T-cell (primary cell): ENCODE measurements around the gene BUB3. TPM values are rescaled to one million over a fixed set of nuclear protein-coding genes. Genes with fewer than 3 reads are reported as not detected.

ENCODE experiments used
- ATAC-seq, 4 experiments: fragments of 200-7000 bp in 3 of 4; fragments of 150-1000 bp in 1 of 4; cut with Tn5 transposase; replicated peaks in 1 of 4; 1 replicate in 3 of 4; 2 replicates in 1 of 4; pipeline ENCODE4 v1.10.0; 2021; ENCODE audit warnings: moderate library complexity in 3 of 4, mild to moderate bottlenecking in 2 of 4, moderate number of reproducible peaks in 1 of 4
- CTCF ChIA-PET, 2 donors: fragments of 300-600 bp; sonication (Branson Sonifier 250); formaldehyde crosslinking; loops; one replicate each; lab custom pipeline; 2022; ENCODE audit warnings: antibody characterized with exemption in 2 of 2; lab: Charles Lee
- POLR2A ChIA-PET, 2 donors: fragments of 300-600 bp; sonication (Branson Sonifier 250); formaldehyde crosslinking; loops; one replicate each; lab custom pipeline; 2022; ENCODE audit warnings: antibody characterized with exemption in 2 of 2; lab: Charles Lee
- DNase-seq, 35 experiments: peaks; one replicate each; pipeline versions ENCODE4 v3.0.0 to v3.0.0-alpha.2; 2013 to 2023
- H3K27ac ChIP-seq: one replicate; pipeline ENCODE4 v1.5.1; 2013; ENCODE audit warnings: low read length
- H3K27me3 ChIP-seq, 2 experiments: replicated peaks in 1 of 2; 1 replicate in 1 of 2; 2 replicates in 1 of 2; pipeline versions ENCODE4 v1.6.1 to v1.7.0; 2013; ENCODE audit warnings: low read length in 1 of 2, mixed read lengths in 1 of 2; ENCODE audit not compliant: control insufficient read depth in 2 of 2, insufficient read depth in 2 of 2; ENCODE audit errors: extremely low read depth in 1 of 2
- H3K36me3 ChIP-seq, 2 donors: 1 replicate in 1 of 2; 2 replicates in 1 of 2; pipeline versions ENCODE4 v1.6.1 to v1.7.0; 2013; ENCODE audit warnings: low read length in 1 of 2; ENCODE audit not compliant: control insufficient read depth in 2 of 2, insufficient read depth in 1 of 2; ENCODE audit errors: extremely low read depth in 1 of 2
- H3K4me1 ChIP-seq, 2 experiments: 1 replicate in 1 of 2; 2 replicates in 1 of 2; pipeline versions ENCODE4 v1.6.1 to v1.7.0; 2013; ENCODE audit warnings: low read length in 2 of 2, mixed read lengths in 1 of 2; ENCODE audit not compliant: insufficient read depth in 2 of 2, control insufficient read depth in 1 of 2; ENCODE audit errors: extremely low read depth in 1 of 2
- H3K4me3 ChIP-seq, 2 donors: 1 replicate in 1 of 2; 2 replicates in 1 of 2; pipeline versions ENCODE4 v1.5.1 to v1.7.0; 2013; ENCODE audit warnings: mild to moderate bottlenecking in 2 of 2, low read length in 1 of 2, moderate library complexity in 1 of 2; ENCODE audit not compliant: control insufficient read depth in 1 of 2; ENCODE audit errors: extremely low read depth in 1 of 2
- H3K9me3 ChIP-seq: 2 replicates; pipeline ENCODE4 v1.7.0; 2013
- H3K27ac Mint-ChIP-seq, 2 donors: one replicate each; pipeline ENCODE4 v1.8.0; 2020 to 2021; ENCODE audit warnings: mild to moderate bottlenecking in 2 of 2, mixed read lengths in 2 of 2
- H3K27me3 Mint-ChIP-seq, 2 donors: one replicate each; pipeline ENCODE4 v1.8.0; 2021 to 2022; ENCODE audit warnings: mixed read lengths in 2 of 2
- H3K36me3 Mint-ChIP-seq: one replicate; pipeline ENCODE4 v1.8.0; 2021; ENCODE audit warnings: mixed read lengths
- H3K4me1 Mint-ChIP-seq, 3 donors: one replicate each; pipeline ENCODE4 v1.8.0; 2020 to 2022; ENCODE audit warnings: mixed read lengths in 3 of 3, mild to moderate bottlenecking in 1 of 3
- H3K4me3 Mint-ChIP-seq, 3 donors: one replicate each; pipeline ENCODE4 v1.8.0; 2020 to 2022; ENCODE audit warnings: mild to moderate bottlenecking in 3 of 3, mixed read lengths in 3 of 3, moderate library complexity in 3 of 3
- H3K9me3 Mint-ChIP-seq, 3 donors: one replicate each; pipeline ENCODE4 v1.8.0; 2020 to 2022; ENCODE audit warnings: mixed read lengths in 3 of 3
- WGBS: methylation state at CpG from one replicate; pipeline ENCODE4 v1.1.5; 2013; ENCODE audit warnings: missing lambda C conversion rate; ENCODE audit not compliant: insufficient coverage; 5-methylcytosine and 5-hydroxymethylcytosine counted together
- total RNA-seq, 35 experiments: library from RNA in 6 of 35; stranded (reverse) in 6 of 35; fragments of 120-200 nt in 1 of 35; gene quantifications; one replicate each; pipeline versions ENCODE4 v1.2.1 to v1.2.4 and lab custom pipeline; 2013 to 2026

The BUB3 gene
- total RNA-seq, 5 donors from 2014 or later (not counting 1 experiment from before 2014, with no cell fraction given) = 116 to 139 (median 127) TPM

- Mint-ChIP-seq H3K9me3 (peaks cover 4 to 19% (median 13%) of the 10 kb centered on the region in 3 donors), H3K36me3 (peaks cover 45% of the 10 kb centered on the region), H3K4me1 (peaks cover 18 to 25% (median 23%) of the 10 kb centered on the region in 3 donors), H3K4me3 (no peak overlapping the region), H3K27ac (no peak overlapping the region), H3K27me3 (no peaks in the 10 kb centered on the region)
- H3K27ac ChIP-seq = no peak overlapping the region
- H3K36me3 ChIP-seq = no peaks in the 10 kb centered on the region
- ChIA-PET CTCF (no interaction called here), POLR2A (no interaction called here)
- H3K27me3 ChIP-seq = no peaks in the 10 kb centered on the region
- no peak for DNase-seq
- H3K9me3 ChIP-seq = peaks cover 2% of the 10 kb centered on the region
- H3K4me1 ChIP-seq = peaks cover 0 to 6% of the 10 kb centered on the region in 2 experiments
- ATAC-seq = no peak
- 100% methylated on average over 1 of the region's 1 CpG for WGBS
- H3K4me3 ChIP-seq = no peak overlapping the region
Measured at GRCh38 chr10:123204127-123204461, 49.9 kb downstream of the BUB3 start.

- no peak overlapping the region for H3K4me3 Mint-ChIP-seq
- H3K27ac Mint-ChIP-seq = no peak overlapping the region
- Histone ChIP-seq H3K9me3 (peaks cover 2% of the 10 kb centered on the region), H3K27ac (no peak overlapping the region), H3K27me3 (no peaks in the 10 kb centered on the region), H3K4me1 (peaks cover 0 to 6% of the 10 kb centered on the region in 2 experiments), H3K36me3 (no peaks in the 10 kb centered on the region), H3K4me3 (no peak overlapping the region)
- H3K27me3 Mint-ChIP-seq = no peaks in the 10 kb centered on the region
- ATAC-seq (no peak), DNase-seq (no peak)
- peaks cover 46% of the 10 kb centered on the region for H3K36me3 Mint-ChIP-seq
- H3K4me1 Mint-ChIP-seq = peaks cover 18 to 25% (median 23%) of the 10 kb centered on the region in 3 donors
- peaks cover 4 to 19% (median 13%) of the 10 kb centered on the region in 3 donors for H3K9me3 Mint-ChIP-seq
- CTCF ChIA-PET = no interaction called here
- POLR2A ChIA-PET = no interaction called here
- 97% methylated on average over 3 of the region's 3 CpGs for WGBS
Measured at GRCh38 chr10:123205041-123205440, 50.8 kb downstream of the BUB3 start.

- POLR2A ChIA-PET = no interaction called here
- H3K27me3 ChIP-seq = no peaks in the 10 kb centered on the region
- Mint-ChIP-seq H3K27ac (no peak overlapping the region), H3K4me3 (no peak overlapping the region), H3K36me3 (peaks cover 49% of the 10 kb centered on the region), H3K27me3 (no peaks in the 10 kb centered on the region), H3K4me1 (no peaks in the 10 kb centered on the region), H3K9me3 (peaks cover 4 to 29% (median 18%) of the 10 kb centered on the region in 3 donors)
- no peaks in the 10 kb centered on the region for H3K4me1 ChIP-seq
- CTCF ChIA-PET = no interaction called here
- H3K36me3 ChIP-seq = no peaks in the 10 kb centered on the region
- no peak overlapping the region for H3K4me3 ChIP-seq
- no CpG with 5 or more reads among the region's 1 CpG for WGBS
- ATAC-seq (no peak), DNase-seq (no peak)
- H3K9me3 ChIP-seq = peaks cover 6% of the 10 kb centered on the region
- H3K27ac ChIP-seq = no peak overlapping the region
Measured at GRCh38 chr10:123212063-123212462, 57.9 kb downstream of the BUB3 start.

- no peaks in the 10 kb centered on the region for H3K36me3 ChIP-seq
- peaks cover 4 to 25% (median 18%) of the 10 kb centered on the region in 3 donors for H3K9me3 Mint-ChIP-seq
- H3K4me1 ChIP-seq = no peaks in the 10 kb centered on the region
- H3K4me3 ChIP-seq = no peak overlapping the region
- ATAC-seq (no peak), DNase-seq (no peak)
- WGBS = 95% methylated on average over 3 of the region's 6 CpGs
- peaks cover 49% of the 10 kb centered on the region for H3K36me3 Mint-ChIP-seq
- no peak overlapping the region for H3K27ac ChIP-seq
- H3K9me3 ChIP-seq = peaks cover 6% of the 10 kb centered on the region
- H3K4me3 Mint-ChIP-seq = no peak overlapping the region
- ChIA-PET CTCF (no interaction called here), POLR2A (no interaction called here)
- H3K27me3 ChIP-seq = no peaks in the 10 kb centered on the region
- no peak overlapping the region for H3K27ac Mint-ChIP-seq
- no peaks in the 10 kb centered on the region for H3K4me1 Mint-ChIP-seq
- no peaks in the 10 kb centered on the region for H3K27me3 Mint-ChIP-seq
Measured at GRCh38 chr10:123212640-123213039, 58.4 kb downstream of the BUB3 start.

- Histone ChIP-seq H3K27me3 (no peaks in the 10 kb centered on the region), H3K9me3 (peaks cover 6% of the 10 kb centered on the region), H3K4me1 (no peaks in the 10 kb centered on the region), H3K4me3 (no peak overlapping the region), H3K36me3 (no peaks in the 10 kb centered on the region), H3K27ac (no peak overlapping the region)
- peaks cover 45% of the 10 kb centered on the region for H3K36me3 Mint-ChIP-seq
- H3K27me3 Mint-ChIP-seq = no peaks in the 10 kb centered on the region
- H3K9me3 Mint-ChIP-seq = peaks cover 4 to 19% (median 12%) of the 10 kb centered on the region in 3 donors
- no peak overlapping the region for H3K27ac Mint-ChIP-seq
- ChIA-PET CTCF (interaction anchor here in 1 of 2 donors (1.4 kb wide), 1 partner anchor 11 kb away, joined by 3 read pairs; no protein-coding TSS in a partner anchor), POLR2A (no interaction called here)
- H3K4me1 Mint-ChIP-seq = peaks cover 0 to under 1% (median 0%) of the 10 kb centered on the region in 3 donors
- H3K4me3 Mint-ChIP-seq = no peak overlapping the region
- WGBS = 100% methylated on average over 1 of the region's 5 CpGs
- DNase-seq (no peak), ATAC-seq (no peak)
Measured at GRCh38 chr10:123213192-123213591, 59.0 kb downstream of the BUB3 start.

Other genes with a start within 250 kb of the BUB3 start
- gene FAM24A, start 243.8 kb upstream of the BUB3 start, total RNA-seq = not detected
- 10 to 100 TPM in 3 of 5 donors, 1 to 10 TPM in 2; 7.1 to 13.2 (median 11.5) TPM for gene C10orf88, start 200.2 kb upstream of the BUB3 start, total RNA-seq
- gene PSTK, start 174.0 kb upstream of the BUB3 start, total RNA-seq = 10 to 100 TPM in 2 of 5 donors, 1 to 10 TPM in 3; 3.7 to 12.1 (median 5.2) TPM
- 10 to 100 TPM; 22.6 to 68.1 (median 29.4) TPM for gene IKZF5, start 145.6 kb upstream of the BUB3 start, total RNA-seq
- gene ACADSB, start 145.4 kb upstream of the BUB3 start, total RNA-seq = 10 to 100 TPM; 25.3 to 33.8 (median 33.0) TPM
- under 1 TPM in 1 of 5 donors, not detected in 4; 0.33 TPM for gene HMX3, start 18.4 kb upstream of the BUB3 start, total RNA-seq
- not detected for gene HMX2, start 6.3 kb upstream of the BUB3 start, total RNA-seq